HUES64 (cell line): ENCODE measurements around the gene HNRNPUL2.
A peak's percentile ranks its signal among the peaks of the same experiment; 100 is the strongest.

ENCODE experiments used
- H3K27ac ChIP-seq: 2 replicates; pipeline ENCODE4 v1.7.0; 2013; ENCODE audit warnings: low read depth, low read length, inconsistent platforms
- H3K27me3 ChIP-seq: 2 replicates; pipeline ENCODE4 v1.6.1; 2013; ENCODE audit warnings: mild to moderate bottlenecking, low read length; ENCODE audit not compliant: insufficient read depth
- H3K36me3 ChIP-seq: 2 replicates; pipeline ENCODE4 v1.6.1; 2013; ENCODE audit warnings: mild to moderate bottlenecking, low read length; ENCODE audit not compliant: insufficient read depth
- H3K4me1 ChIP-seq: 2 replicates; pipeline ENCODE4 v1.6.1; 2013; ENCODE audit warnings: mild to moderate bottlenecking, low read length, moderate library complexity; ENCODE audit not compliant: insufficient read depth
- H3K4me3 ChIP-seq: 2 replicates; pipeline ENCODE4 v1.5.1; 2013; ENCODE audit warnings: mild to moderate bottlenecking, low read length, moderate library complexity
- H3K9ac ChIP-seq: 2 replicates; pipeline ENCODE4 v1.6.1; 2013; ENCODE audit warnings: mild to moderate bottlenecking, low read depth, low read length
- H3K9me3 ChIP-seq: 2 replicates; pipeline ENCODE4 v1.6.1; 2013; ENCODE audit warnings: low read depth, low read length; ENCODE audit not compliant: insufficient read depth
- WGBS: fragments of 150-250, 120-280 bp; methylation state at CpG from one replicate; pipeline ENCODE4 v1.1.7; 2013; ENCODE audit warnings: missing lambda C conversion rate; 5-methylcytosine and 5-hydroxymethylcytosine counted together

The HNRNPUL2 gene

DNA sequence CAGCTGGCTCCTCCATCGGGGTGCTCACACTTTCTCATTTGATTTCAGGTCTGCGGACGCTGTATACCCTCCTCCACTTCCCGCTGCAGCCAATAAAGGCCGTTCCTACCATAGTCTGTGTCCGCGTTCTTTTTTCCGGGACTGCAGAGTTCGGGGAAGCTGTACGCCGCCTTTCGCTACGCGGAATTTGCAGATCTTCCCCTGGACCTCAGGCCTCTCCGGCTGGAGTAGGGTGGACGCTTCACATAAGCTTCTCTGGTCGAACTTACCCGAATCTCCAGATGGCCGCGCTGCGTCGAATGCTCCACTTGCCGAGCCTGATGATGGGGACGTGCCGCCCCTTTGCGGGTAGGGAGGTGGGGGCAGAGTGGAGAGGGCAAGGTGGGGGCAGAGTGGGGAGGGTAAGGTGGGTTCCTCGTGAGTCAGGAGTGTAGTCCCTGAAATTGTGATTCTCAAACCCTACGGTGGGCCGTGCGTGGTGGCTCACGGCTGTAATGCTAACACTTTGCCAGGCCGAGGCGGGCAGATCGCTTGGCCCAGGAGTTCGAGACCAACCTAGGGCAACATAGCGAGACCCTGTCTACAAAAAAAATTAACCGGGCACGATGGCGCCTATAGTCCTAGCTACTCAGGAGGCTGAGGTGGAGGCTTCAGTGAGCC, 61.5 kb downstream of the HNRNPUL2 start:
- Histone ChIP-seq H3K9ac (peak overlapping the region; percentile 100), H3K36me3 (peaks cover 42% of the 10 kb centered on the region), H3K27me3 (no peaks in the 10 kb centered on the region), H3K4me3 (peak overlapping the region; percentile 99), H3K27ac (peak overlapping the region; percentile 98), H3K4me1 (peaks cover 9% of the 10 kb centered on the region; the same call in 1 of the 2 replicates), H3K9me3 (no peaks in the 10 kb centered on the region)
- 4% methylated on average over 39 of the region's 39 CpGs for WGBS

DNA sequence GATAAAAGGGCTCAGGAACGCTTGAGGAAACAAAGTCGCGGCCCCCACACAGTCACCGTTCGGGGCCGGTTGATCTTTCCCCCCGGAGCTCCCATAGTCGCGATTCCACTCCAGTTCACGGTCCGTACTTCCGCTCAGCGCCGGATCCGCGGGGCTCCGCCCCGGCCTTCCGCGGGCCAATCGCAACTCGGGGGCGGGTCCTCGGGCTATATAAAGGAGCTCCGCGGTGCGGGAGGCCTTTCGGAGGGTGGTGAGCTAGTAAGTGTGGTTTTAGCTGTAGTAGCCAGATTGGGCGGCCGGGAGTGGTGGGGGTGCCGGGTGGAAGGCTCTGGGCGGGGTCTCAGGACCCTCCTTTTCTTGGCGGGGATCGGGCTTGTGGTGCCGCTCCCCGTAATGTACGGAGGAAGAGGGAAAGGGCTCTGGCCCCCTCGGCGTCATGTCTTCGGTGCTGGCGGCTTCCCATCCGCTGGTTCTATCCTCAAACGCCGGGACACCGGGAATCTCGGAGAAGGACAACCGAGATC, 62.1 kb downstream of the HNRNPUL2 start, which contains the start of the genes C11orf98 and CSKMT:
C11orf98 (minus strand) TSS at position 136 of the 524 bp plus-strand sequence; CDS start at position 95, 41 bp downstream.
CSKMT (plus strand) TSS at position 238 of the 524 bp plus-strand sequence. CDS start 568 bp downstream, outside the sequence.
- WGBS = under 1% methylated on average over 46 of the region's 47 CpGs
- Histone ChIP-seq H3K27ac (peak within 1 kb of the TSS; percentile 98), H3K27me3 (no peaks in the 10 kb centered on the region), H3K4me3 (peak within 1 kb of the TSS; percentile 99), H3K9ac (peak within 1 kb of the TSS; percentile 100), H3K36me3 (peaks cover 42% of the 10 kb centered on the region), H3K9me3 (no peaks in the 10 kb centered on the region), H3K4me1 (peaks cover 9% of the 10 kb centered on the region; the same call in 1 of the 2 replicates)

DNA sequence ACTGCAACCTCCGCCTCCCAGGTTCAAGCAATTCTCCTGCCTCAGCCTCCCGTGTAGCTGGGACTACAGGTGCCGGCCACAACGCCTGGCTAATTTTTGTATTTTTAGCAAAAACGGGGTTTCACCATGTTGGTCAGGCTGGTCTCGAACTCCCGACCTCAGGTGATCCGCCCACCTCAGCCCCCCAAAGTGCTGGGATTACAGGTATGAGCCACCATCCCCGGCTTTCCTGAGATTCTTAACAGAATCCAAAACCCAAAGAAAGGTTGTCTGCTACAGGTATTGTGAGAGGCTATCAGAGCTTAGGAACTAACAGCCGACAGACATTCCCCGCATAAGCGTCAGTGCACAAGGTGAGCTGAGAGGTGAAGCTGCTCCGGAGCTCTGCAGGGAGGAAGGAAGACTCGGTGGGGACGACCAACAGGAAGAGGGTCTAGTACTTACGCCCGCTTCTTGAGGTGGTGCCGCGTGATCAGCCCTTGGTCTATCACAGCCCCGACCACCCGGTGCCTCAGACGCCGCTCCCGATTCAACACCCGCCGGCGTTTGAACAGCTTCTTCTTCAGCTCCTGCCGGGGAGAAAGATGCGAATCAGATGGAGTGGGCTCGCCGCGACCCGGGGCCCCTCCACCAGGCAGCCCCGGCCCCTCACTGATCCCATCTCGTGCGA, 62.7 kb downstream of the HNRNPUL2 start:
- Histone ChIP-seq H3K27me3 (no peaks in the 10 kb centered on the region), H3K4me1 (peaks cover 9% of the 10 kb centered on the region; the same call in 1 of the 2 replicates), H3K4me3 (peak overlapping the region; percentile 99), H3K9me3 (no peaks in the 10 kb centered on the region), H3K36me3 (peaks cover 42% of the 10 kb centered on the region), H3K27ac (peak overlapping the region; percentile 98), H3K9ac (peak overlapping the region; percentile 100)
- WGBS = 2% methylated on average over 36 of the region's 36 CpGs
